ENCODE results near the gene ATP8B1.
"Not testable (repeated sequence)": the region's sequence is repeated elsewhere in the genome, so short reads cannot be mapped to it uniquely, and the experiment has no call there.

The ATP8B1 gene

DNA sequence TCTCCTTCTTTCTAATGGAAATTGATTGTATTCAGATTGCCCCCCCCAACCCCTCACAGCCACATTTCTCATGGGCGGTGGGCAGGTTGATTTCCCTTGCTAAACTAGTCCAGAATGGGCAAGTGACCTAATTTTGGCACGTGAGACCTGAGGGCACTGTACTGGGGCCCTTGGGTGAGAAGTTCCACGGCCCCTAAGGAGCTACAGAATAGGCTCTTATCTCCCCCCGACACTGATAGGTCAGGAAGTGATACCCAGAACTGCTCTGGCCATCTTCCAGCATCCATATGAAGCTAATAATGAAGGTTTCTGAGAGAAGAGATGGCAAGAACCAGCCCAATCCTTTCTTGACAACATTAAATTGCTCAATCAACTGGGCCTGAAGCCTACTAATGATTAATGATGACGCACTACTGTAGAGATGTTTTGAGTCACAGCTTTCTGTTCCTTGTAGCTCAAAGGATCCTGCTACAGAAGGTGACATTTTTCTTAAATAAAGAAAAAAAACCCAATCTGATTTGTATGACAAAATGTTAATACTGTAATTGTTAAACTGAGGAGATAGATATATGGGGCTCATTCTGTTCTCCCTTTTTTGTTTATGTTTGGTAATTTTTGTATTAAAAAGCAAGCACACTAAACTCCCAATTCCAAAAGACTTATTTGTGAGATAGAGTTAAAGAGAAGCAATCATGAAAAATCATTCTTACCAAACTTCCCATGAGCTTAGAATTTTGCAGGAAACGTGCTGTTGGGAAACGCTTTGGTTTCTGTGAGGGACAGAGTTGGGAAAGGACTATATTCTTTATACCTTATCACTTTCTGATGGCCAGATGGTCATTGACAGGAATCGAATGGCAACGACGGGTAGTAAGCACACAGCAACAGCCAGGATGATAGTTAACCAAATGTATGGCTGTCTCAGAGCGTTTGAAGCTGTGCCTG lies 153.3 kb downstream of the ATP8B1 start:
- H3K27ac ChIP-seq (ENCODE audit: low read depth, low read length): no peak overlapping the region
- H3K4me2 ChIP-seq (ENCODE audit: low read depth, low read length, poor library complexity, severe bottlenecking): no peak overlapping the region
- peaks cover 99% of the 10 kb centered on the region for H3K79me2 ChIP-seq (ENCODE audit: insufficient read depth, low read length)
- peaks cover 2% of the 10 kb centered on the region; the same call in 1 of the 2 replicates for H3K9me3 ChIP-seq (ENCODE audit: insufficient read depth, low read length)
- no peak for TF ChIP-seq CTCF (IDR thresholded peaks at IDR 0.05; ENCODE audit: insufficient read depth, low read length, poor library complexity, severe bottlenecking)
- TF ChIP-seq EZH2phosphoT487 (conservative IDR thresholded peaks at IDR 0.05; ENCODE audit: low read length): no peak
- H3K27me3 ChIP-seq (ENCODE audit: low read length): no peaks in the 10 kb centered on the region
- H3K9ac ChIP-seq (ENCODE audit: low read length): no peak overlapping the region
- H3K4me3 ChIP-seq (ENCODE audit: insufficient read depth, low read length, poor library complexity, severe bottlenecking): no peak overlapping the region
- H3K36me3 ChIP-seq (ENCODE audit: low read length): peaks cover 14% of the 10 kb centered on the region
- no peaks in the 10 kb centered on the region for H4K20me1 ChIP-seq (ENCODE audit: low read depth, low read length)
- H3K9me2 ChIP-seq (replicated peaks; ENCODE audit: insufficient read depth, low read length): no peaks in the 10 kb centered on the region
- H3F3A ChIP-seq (ENCODE audit: insufficient read depth): no peaks in the 10 kb centered on the region
- H2AFZ ChIP-seq (ENCODE audit: low read depth, low read length, severe bottlenecking): no peak overlapping the region

- Histone ChIP-seq H3K36me3 (ENCODE audit: low read length) (peaks cover 8% of the 10 kb centered on the region; the same call in 1 of the 2 replicates), H4K20me1 (ENCODE audit: low read depth, low read length) (no peaks in the 10 kb centered on the region), H3K4me2 (ENCODE audit: low read depth, low read length, poor library complexity, severe bottlenecking) (no peak overlapping the region), H3K9me2 (replicated peaks; ENCODE audit: insufficient read depth, low read length) (no peaks in the 10 kb centered on the region), H3K9me3 (ENCODE audit: insufficient read depth, low read length) (no peaks in the 10 kb centered on the region), H3K79me2 (ENCODE audit: insufficient read depth, low read length) (peaks cover 98% of the 10 kb centered on the region), H3F3A (ENCODE audit: insufficient read depth) (no peaks in the 10 kb centered on the region), H3K27ac (ENCODE audit: low read depth, low read length) (no peak overlapping the region), H3K4me3 (ENCODE audit: insufficient read depth, low read length, poor library complexity, severe bottlenecking) (no peak overlapping the region), H3K9ac (ENCODE audit: low read length) (no peak overlapping the region), H2AFZ (ENCODE audit: low read depth, low read length, severe bottlenecking) (no peak overlapping the region), H3K27me3 (ENCODE audit: low read length) (no peaks in the 10 kb centered on the region)
- TF ChIP-seq CTCF (IDR thresholded peaks at IDR 0.05; ENCODE audit: insufficient read depth, low read length, poor library complexity, severe bottlenecking) (no peak), EZH2phosphoT487 (conservative IDR thresholded peaks at IDR 0.05; ENCODE audit: low read length) (no peak)
Observed at GRCh38 chr18:57648414-57648813, 154.7 kb downstream of the ATP8B1 start.

- Histone ChIP-seq H3K4me2 (ENCODE audit: low read depth, low read length, poor library complexity, severe bottlenecking) (no peak overlapping the region), H3K4me3 (ENCODE audit: insufficient read depth, low read length, poor library complexity, severe bottlenecking) (no peak overlapping the region), H3K9ac (ENCODE audit: low read length) (no peak overlapping the region), H3K36me3 (ENCODE audit: low read length) (peaks cover 16% of the 10 kb centered on the region), H3K79me2 (ENCODE audit: insufficient read depth, low read length) (peaks cover 79% of the 10 kb centered on the region), H3K9me2 (replicated peaks; ENCODE audit: insufficient read depth, low read length) (no peaks in the 10 kb centered on the region), H3K27me3 (ENCODE audit: low read length) (no peaks in the 10 kb centered on the region), H3F3A (ENCODE audit: insufficient read depth) (no peaks in the 10 kb centered on the region), H3K9me3 (ENCODE audit: insufficient read depth, low read length) (no peaks in the 10 kb centered on the region), H3K27ac (ENCODE audit: low read depth, low read length) (no peak overlapping the region), H2AFZ (ENCODE audit: low read depth, low read length, severe bottlenecking) (no peak overlapping the region), H4K20me1 (ENCODE audit: low read depth, low read length) (no peaks in the 10 kb centered on the region)
- TF ChIP-seq EZH2phosphoT487 (conservative IDR thresholded peaks at IDR 0.05; ENCODE audit: low read length) (no peak), CTCF (IDR thresholded peaks at IDR 0.05; ENCODE audit: insufficient read depth, low read length, poor library complexity, severe bottlenecking) (no peak)
Observed at GRCh38 chr18:57644540-57644939, 158.6 kb downstream of the ATP8B1 start.

- peaks cover 71% of the 10 kb centered on the region for H3K79me2 ChIP-seq (ENCODE audit: insufficient read depth, low read length)
- not testable (repeated sequence) for H3F3A ChIP-seq (ENCODE audit: insufficient read depth); H3K27ac ChIP-seq (ENCODE audit: low read depth, low read length); H4K20me1 ChIP-seq (ENCODE audit: low read depth, low read length); H3K27me3 ChIP-seq (ENCODE audit: low read length); H3K4me2 ChIP-seq (ENCODE audit: low read depth, low read length, poor library complexity, severe bottlenecking); H3K9me2 ChIP-seq (replicated peaks; ENCODE audit: insufficient read depth, low read length); H3K4me3 ChIP-seq (ENCODE audit: insufficient read depth, low read length, poor library complexity, severe bottlenecking); H3K9me3 ChIP-seq (ENCODE audit: insufficient read depth, low read length); H3K9ac ChIP-seq (ENCODE audit: low read length); H2AFZ ChIP-seq (ENCODE audit: low read depth, low read length, severe bottlenecking)
- peaks cover 16% of the 10 kb centered on the region for H3K36me3 ChIP-seq (ENCODE audit: low read length)
Observed at GRCh38 chr18:57643726-57644125, 159.4 kb downstream of the ATP8B1 start.

DNA sequence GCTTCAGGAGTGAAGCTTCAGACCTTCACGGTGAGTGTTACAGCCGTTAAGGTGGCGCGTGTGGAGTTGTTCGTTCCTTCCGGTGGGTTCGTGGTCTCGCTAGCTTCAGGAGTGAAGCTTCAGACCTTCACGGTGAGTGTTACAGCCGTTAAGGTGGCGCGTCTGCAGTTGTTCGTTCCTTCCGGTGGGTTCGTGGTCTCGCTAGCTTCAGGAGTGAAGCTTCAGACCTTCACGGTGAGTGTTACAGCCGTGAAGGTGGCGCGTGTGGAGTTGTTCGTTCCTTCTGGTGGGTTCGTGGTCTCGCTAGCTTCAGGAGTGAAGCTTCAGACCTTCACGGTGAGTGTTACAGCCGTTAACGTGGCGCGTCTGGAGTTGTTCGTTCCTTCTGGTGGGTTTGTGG lies 160.7 kb downstream of the ATP8B1 start:
- not testable (repeated sequence) for H4K20me1 ChIP-seq (ENCODE audit: low read depth, low read length); H3F3A ChIP-seq (ENCODE audit: insufficient read depth); H2AFZ ChIP-seq (ENCODE audit: low read depth, low read length, severe bottlenecking); H3K27me3 ChIP-seq (ENCODE audit: low read length); H3K9ac ChIP-seq (ENCODE audit: low read length); H3K27ac ChIP-seq (ENCODE audit: low read depth, low read length); H3K4me2 ChIP-seq (ENCODE audit: low read depth, low read length, poor library complexity, severe bottlenecking); H3K9me2 ChIP-seq (replicated peaks; ENCODE audit: insufficient read depth, low read length); H3K4me3 ChIP-seq (ENCODE audit: insufficient read depth, low read length, poor library complexity, severe bottlenecking); H3K9me3 ChIP-seq (ENCODE audit: insufficient read depth, low read length)
- Histone ChIP-seq H3K79me2 (ENCODE audit: insufficient read depth, low read length) (peaks cover 59% of the 10 kb centered on the region), H3K36me3 (ENCODE audit: low read length) (peaks cover 16% of the 10 kb centered on the region)

Data from SU-DHL-6 (cell line).